NCI-H2196 (cell line): Measurements from ENCODE around the gene COL6A1.
"Not testable (repeated sequence)": the region's sequence is repeated elsewhere in the genome, so short reads cannot be mapped to it uniquely, and the experiment has no call there.

Experiments used
- DNase-seq: peaks from one replicate; lab custom pipeline; 2025; ENCODE audit not compliant: unreplicated experiment; lab: John Stamatoyannopoulos, UW

Gene COL6A1

GRCh38 chr21:46046906-46047305 is 65.3 kb downstream of the COL6A1 start:
- not testable (repeated sequence) for DNase-seq

GRCh38 chr21:46048926-46049889 is 67.6 kb downstream of the COL6A1 start:
- peak; percentile 5 for DNase-seq

GRCh38 chr21:46049890-46050667 is 68.5 kb downstream of the COL6A1 start:
- DNase-seq = no peak

- DNase-seq = no peak
These were observed 69.3 kb downstream of the COL6A1 start for GRCh38 chr21:46050668-46051378.

- DNase-seq = no peak
These were observed 69.8 kb downstream of the COL6A1 start for GRCh38 chr21:46051379-46051770.

GRCh38 chr21:46051821-46052675 is 70.5 kb downstream of the COL6A1 start:
- no peak for DNase-seq

GRCh38 chr21:46052703-46053651 is 71.4 kb downstream of the COL6A1 start:
- DNase-seq = no peak

GRCh38 chr21:46054031-46054430 is 72.5 kb downstream of the COL6A1 start:
- DNase-seq = no peak

GRCh38 chr21:46054451-46054881 is 72.9 kb downstream of the COL6A1 start:
- no peak for DNase-seq
